Endothelial cell of umbilical vein (primary cell): ENCODE results near the gene IQGAP2. TPM values are rescaled to one million over a fixed set of nuclear protein-coding genes. Genes with fewer than 3 reads are reported as not detected.

Experiments
- BruUV-seq: library from RNA; stranded (reverse); fragments of 400-500 nt; replicated peaks from 2 replicates; lab custom pipeline; 2021; lab: Mats Ljungman, UMichigan
- CTCF ChIA-PET: fragments of 300-600, 350-600 bp; sonication (Branson Sonifier 250); formaldehyde crosslinking; loops from one replicate; lab custom pipeline; 2021; ENCODE audit warnings: antibody characterized with exemption, inconsistent platforms; lab: Charles Lee
- POLR2A ChIA-PET: fragments of 300-600, 350-600 bp; sonication (Branson Sonifier 250); formaldehyde crosslinking; loops from one replicate; lab custom pipeline; 2021; ENCODE audit warnings: antibody characterized with exemption, inconsistent platforms; lab: Charles Lee
- DNase-seq: peaks from one replicate; pipeline ENCODE4 v3.0.0-alpha.2; 2011; ENCODE audit warnings: low read depth, low spot score
- FAIRE-seq: peaks from 2 replicates; lab custom pipeline; 2011; peaks lifted over from hg19 to GRCh38; lab: Jason Lieb, UNC
- H2AFZ ChIP-seq: 2 replicates; pipeline ENCODE4 v1.6.0; 2012; ENCODE audit warnings: low read depth, low read length, control low read depth, inconsistent platforms
- H3K27ac ChIP-seq: 2 replicates; pipeline ENCODE4 v1.5.1; 2011; ENCODE audit warnings: low read depth, mild to moderate bottlenecking, control low read depth, low read length, moderate library complexity; ENCODE audit not compliant: insufficient read depth
- H3K27me3 ChIP-seq, 2 experiments: 2 replicates each; pipeline versions ENCODE4 v1.6.0 to v1.6.1; 2011; ENCODE audit warnings: low read length in 2 of 2, mixed read lengths in 1 of 2; ENCODE audit not compliant: control insufficient read depth in 2 of 2, insufficient read depth in 2 of 2
- H3K36me3 ChIP-seq, 2 experiments: 2 replicates in 1 of 2; 3 replicates in 1 of 2; pipeline ENCODE4 v1.5.1; 2011; ENCODE audit warnings: low read length in 2 of 2, mild to moderate bottlenecking in 1 of 2, moderate library complexity in 1 of 2; ENCODE audit not compliant: control insufficient read depth in 2 of 2, insufficient read depth in 2 of 2; ENCODE audit errors: extremely low read depth in 1 of 2
- H3K4me1 ChIP-seq: 3 replicates; pipeline ENCODE4 v1.5.1; 2011; ENCODE audit warnings: mild to moderate bottlenecking, low read length; ENCODE audit not compliant: control insufficient read depth, insufficient read depth; ENCODE audit errors: extremely low read depth
- H3K4me2 ChIP-seq: 2 replicates; pipeline ENCODE4 v1.6.1; 2011; ENCODE audit warnings: low read length, control low read depth, mixed read lengths; ENCODE audit not compliant: insufficient read depth
- H3K4me3 ChIP-seq, 3 experiments: fragments of 200-600 bp in 1 of 3; sonication (generic), shearing (Covaris generic) in 1 of 3; replicated peaks in 1 of 3; 2 replicates each; pipeline ENCODE4 v1.5.1; 2011 to 2016; ENCODE audit warnings: control low read depth in 3 of 3, low read length in 3 of 3, mild to moderate bottlenecking in 2 of 3, inconsistent platforms in 1 of 3, low read depth in 1 of 3, moderate library complexity in 1 of 3; ENCODE audit not compliant: insufficient read depth in 1 of 3
- H3K79me2 ChIP-seq: 2 replicates; pipeline ENCODE4 v1.6.0; 2012; ENCODE audit warnings: low read length, inconsistent platforms; ENCODE audit not compliant: control insufficient read depth, insufficient read depth
- H3K9ac ChIP-seq: replicated peaks from 2 replicates; pipeline ENCODE3; 2011; ENCODE audit warnings: low read length, control low read depth; ENCODE audit not compliant: insufficient read depth; ENCODE audit errors: extremely low read depth
- H3K9me1 ChIP-seq: replicated peaks from 3 replicates; pipeline ENCODE4 v1.6.0; 2011; ENCODE audit warnings: mild to moderate bottlenecking, low read length; ENCODE audit not compliant: control insufficient read depth, insufficient read depth; ENCODE audit errors: extremely low read depth
- H3K9me3 ChIP-seq: replicated peaks from 2 replicates; pipeline ENCODE4 v1.5.1; 2012; ENCODE audit warnings: low read length, inconsistent platforms; ENCODE audit not compliant: control insufficient read depth, insufficient read depth
- H4K20me1 ChIP-seq: replicated peaks from 2 replicates; pipeline ENCODE3; 2011; ENCODE audit warnings: mild to moderate bottlenecking, low read length; ENCODE audit not compliant: control insufficient read depth, insufficient read depth; ENCODE audit errors: extremely low read depth
- CTCF ChIP-seq, 2 donors: IDR thresholded peaks; 1 replicate in 1 of 2; 2 replicates in 1 of 2; pipeline ENCODE4 v1.5.1; 2011; ENCODE audit warnings: low read length in 2 of 2, mild to moderate bottlenecking in 2 of 2, moderate library complexity in 2 of 2, control low read depth in 1 of 2, inconsistent platforms in 1 of 2, low read depth in 1 of 2; ENCODE audit not compliant: insufficient read depth in 1 of 2; ENCODE audit errors: extremely low read depth in 1 of 2
- EZH2 ChIP-seq: IDR thresholded peaks from 2 replicates; pipeline ENCODE4 v1.6.1; 2012; ENCODE audit warnings: borderline replicate concordance, low read depth, mild to moderate bottlenecking, moderate library complexity, low read length, inconsistent platforms; ENCODE audit not compliant: severe bottlenecking
- FOS ChIP-seq: IDR thresholded peaks from 2 replicates; pipeline ENCODE4 v1.6.1; 2011; ENCODE audit warnings: mild to moderate bottlenecking, low read length, moderate library complexity, borderline replicate concordance; ENCODE audit not compliant: insufficient read depth
- JUN ChIP-seq: IDR thresholded peaks from 2 replicates; pipeline ENCODE4 v1.6.1; 2011; ENCODE audit warnings: borderline replicate concordance, low read depth; ENCODE audit not compliant: insufficient read length, insufficient read depth
- MAX ChIP-seq: IDR thresholded peaks from 2 replicates; pipeline ENCODE4 v1.6.1; 2011; ENCODE audit not compliant: insufficient read depth, insufficient read length
- MYC ChIP-seq: IDR thresholded peaks from one replicate; pipeline ENCODE4 v1.6.1; 2011; ENCODE audit warnings: mild to moderate bottlenecking, low read depth, low read length
- POLR2A ChIP-seq: IDR thresholded peaks from 2 replicates; pipeline ENCODE4 v1.6.1; 2012; ENCODE audit warnings: low read depth, mild to moderate bottlenecking, control low read depth, low read length
- POLR2AphosphoS5 ChIP-seq: IDR thresholded peaks from 2 replicates; pipeline ENCODE4 v1.6.1; 2012; ENCODE audit warnings: low read depth, mild to moderate bottlenecking, control low read depth, low read length, moderate library complexity; ENCODE audit not compliant: insufficient read depth
- dilution Hi-C: fragments of 300-500 bp; cut with MboI; formaldehyde crosslinking; loops from one replicate; pipeline ENCODE4 v1.15.0; 2019; ENCODE audit warnings: low sequenced_read_pairs; ENCODE audit not compliant: extremely low pct_ligation_motif_present
- intact Hi-C: fragments of 100-400 bp; cut with micrococcal nuclease; formaldehyde crosslinking; loops from one replicate; pipeline ENCODE4 v1.10.0; 2022
- polyA plus RNA-seq, 4 experiments: library from polyadenylated mRNA; depleted of rRNA in 3 of 4; stranded (reverse) in 3 of 4; unstranded in 1 of 4; fragments of >200 nt; gene quantifications; 2 replicates each; pipeline versions ENCODE4 v1.2.1 to v1.2.3, GENCODE V29; 2011 to 2012; ENCODE audit warnings: missing spikeins in 1 of 4
- total RNA-seq: library from RNA; stranded (reverse); gene quantifications from 2 replicates; pipeline ENCODE4 v1.2.3, GENCODE V29; 2021

IQGAP2 gene
- total and polyA plus RNA-seq, 2 donors (not counting 3 experiments of a cell fraction or from before 2014, with no cell fraction given): 4.5 to 4.7 TPM

- CTCF ChIA-PET: interaction anchor here (1.3 kb wide), 1 partner anchor 21 kb away, joined by 4 read pairs; no protein-coding TSS in a partner anchor
Measured at GRCh38 chr5:76537073-76537543, 134.0 kb downstream of the IQGAP2 start.

GRCh38 chr5:76542241-76542640 is 139.2 kb downstream of the IQGAP2 start:
- intact Hi-C loops: no loop called here
- POLR2A ChIA-PET: no interaction called here
- H3K4me2 ChIP-seq: no peak overlapping the region

More at GRCh38 chr5:76537073-76537543, 134.0 kb downstream of the IQGAP2 start:
- POLR2A ChIA-PET: no interaction called here
- no peaks in the 10 kb centered on the region for H3K9me3 ChIP-seq
- H3K36me3 ChIP-seq: no peaks in the 10 kb centered on the region
- no peak overlapping the region for H3K9ac ChIP-seq
- H3K4me3 ChIP-seq: no peak overlapping the region
- no peaks in the 10 kb centered on the region for H3K79me2 ChIP-seq
- FAIRE-seq (no peak), DNase-seq (no peak)
- H3K27me3 ChIP-seq: peaks cover 2% of the 10 kb centered on the region in 2 experiments
- H3K27ac ChIP-seq: no peak overlapping the region
- BruUV-seq: no TSS peak
- no peak overlapping the region for H2AFZ ChIP-seq
- intact Hi-C loops (no loop called here), dilution Hi-C loops (no loop called here)
- H3K4me1 ChIP-seq: no peaks in the 10 kb centered on the region
- no peak overlapping the region for H3K4me2 ChIP-seq
- no peak for TF ChIP-seq POLR2AphosphoS5
- TF ChIP-seq JUN: no peak
- no peak for TF ChIP-seq MYC
- no peak for TF ChIP-seq POLR2A
- no peaks in the 10 kb centered on the region for H4K20me1 ChIP-seq
- H3K9me1 ChIP-seq: no peaks in the 10 kb centered on the region

More at GRCh38 chr5:76542241-76542640, 139.2 kb downstream of the IQGAP2 start:
- DNase-seq (no peak), FAIRE-seq (no peak)
- H3K9me3 ChIP-seq: no peaks in the 10 kb centered on the region
- CTCF ChIA-PET: no interaction called here
- H3K4me3 ChIP-seq: no peak overlapping the region
- H3K9ac ChIP-seq: no peak overlapping the region
- H3K27ac ChIP-seq: no peak overlapping the region
- no peaks in the 10 kb centered on the region for H4K20me1 ChIP-seq
- H3K27me3 ChIP-seq: peaks cover 3 to 4% of the 10 kb centered on the region in 2 experiments
- H2AFZ ChIP-seq: no peak overlapping the region
- no peak for TF ChIP-seq EZH2
- TF ChIP-seq FOS: no peak
- no peak for TF ChIP-seq MAX
- no peak for TF ChIP-seq CTCF (IDR thresholded peaks at IDR 0.05; ENCODE audit: extremely low read depth in 1 of 2, insufficient read depth in 1 of 2, low read depth in 1 of 2, low read length in 2 of 2)
- TF ChIP-seq JUN: no peak
- H3K79me2 ChIP-seq: no peaks in the 10 kb centered on the region
- no peaks in the 10 kb centered on the region for H3K9me1 ChIP-seq
- H3K36me3 ChIP-seq: no peaks in the 10 kb centered on the region
- dilution Hi-C loops: no loop called here
- H3K4me1 ChIP-seq: no peaks in the 10 kb centered on the region
- BruUV-seq: no TSS peak
